Measurements from ENCODE around the gene SHISA5. TPM values are rescaled to one million over a fixed set of nuclear protein-coding genes. Genes with fewer than 3 reads are reported as not detected.
A peak's percentile ranks its signal among the peaks of the same experiment; 100 is the strongest.

Gene SHISA5
- total and polyA plus RNA-seq, 2 of the 4 experiments (the other 2 are of a cell fraction), result 82.3 to 162 TPM

- Histone ChIP-seq H3K23ac (ENCODE audit: low read depth, low read length) (no peak overlapping the region), H2AK9ac (replicated peaks; ENCODE audit: low read depth, low read length, poor library complexity) (no peak overlapping the region), H2BK20ac (ENCODE audit: low read depth, low read length) (no peak overlapping the region), H3K79me1 (ENCODE audit: low read depth in 1 of 2, low read length in 2 of 2) (peaks cover 0 to 4% of the 10 kb centered on the region in 2 experiments; a peak in 2 of 4 replicates), H3K36me3 (ENCODE audit: control insufficient read depth, insufficient read depth, low read length) (peaks cover 19% of the 10 kb centered on the region), H3K9me1 (ENCODE audit: insufficient read depth, low read length) (0 out of 2 replicates have a peak, but pooled peaks cover 3% of the 10 kb centered on the region), H2AK5ac (ENCODE audit: low read depth, low read length) (no peak overlapping the region), H2BK5ac (ENCODE audit: low read depth, low read length, poor library complexity, severe bottlenecking) (no peak overlapping the region), H3K4me2 (ENCODE audit: low read depth, low read length) (no peak overlapping the region), H3K14ac (replicated peaks; ENCODE audit: low read depth, low read length) (no peak overlapping the region), H2BK120ac (ENCODE audit: low read depth, low read length) (no peak overlapping the region), H2BK15ac (ENCODE audit: low read depth, low read length) (no peak overlapping the region), H3K4me1 (ENCODE audit: control insufficient read depth, insufficient read depth, low read length) (no peaks in the 10 kb centered on the region), H4K91ac (ENCODE audit: insufficient read depth, low read depth, low read length) (no peak overlapping the region), H4K5ac (ENCODE audit: low read depth, low read length) (no peak overlapping the region), H2AFZ (replicated peaks; ENCODE audit: low read length, poor library complexity) (no peak overlapping the region), H4K20me1 (ENCODE audit: insufficient read depth, low read length) (no peaks in the 10 kb centered on the region), H3K4ac (ENCODE audit: low read depth, low read length) (no peak overlapping the region), H3K4me3 (ENCODE audit: insufficient read depth, low read depth, low read length) (no peak overlapping the region), H3K56ac (ENCODE audit: extremely low read depth, insufficient read depth, low read length) (0 out of 2 replicates have a peak overlapping the region, but pooled peaks have one; percentile 28), H3K9me3 (ENCODE audit: control insufficient read depth, insufficient read depth, low read length) (no peaks in the 10 kb centered on the region), H3K27ac (ENCODE audit: insufficient read depth, low read length) (no peak overlapping the region), H3K9ac (ENCODE audit: low read depth, low read length) (no peak overlapping the region), H3K18ac (ENCODE audit: low read depth, low read length) (no peak overlapping the region), H4K8ac (ENCODE audit: low read depth in 2 of 2, low read length in 2 of 2) (no peak overlapping the region), H3K27me3 (ENCODE audit: control insufficient read depth, insufficient read depth, low read length) (no peaks in the 10 kb centered on the region)
- ATAC-seq (ENCODE audit: low read depth), result no peak
- intact Hi-C loops (cut with micrococcal nuclease), result no loop called here
- no peak for DNase-seq
- WGBS, 2 experiments (ENCODE audit: extremely low coverage in 2 of 2, insufficient read length in 1 of 2), result no CpG with 5 or more reads among the region's 3 CpGs
- dilution Hi-C loops (cut with HindIII; ENCODE audit: low sequenced_read_pairs, unreplicated experiment), result no loop called here
- ChIA-PET POLR2A (ENCODE audit: unreplicated experiment) (no interaction called here), CTCF (no interaction called here)
- TF ChIP-seq, protein P1, sequence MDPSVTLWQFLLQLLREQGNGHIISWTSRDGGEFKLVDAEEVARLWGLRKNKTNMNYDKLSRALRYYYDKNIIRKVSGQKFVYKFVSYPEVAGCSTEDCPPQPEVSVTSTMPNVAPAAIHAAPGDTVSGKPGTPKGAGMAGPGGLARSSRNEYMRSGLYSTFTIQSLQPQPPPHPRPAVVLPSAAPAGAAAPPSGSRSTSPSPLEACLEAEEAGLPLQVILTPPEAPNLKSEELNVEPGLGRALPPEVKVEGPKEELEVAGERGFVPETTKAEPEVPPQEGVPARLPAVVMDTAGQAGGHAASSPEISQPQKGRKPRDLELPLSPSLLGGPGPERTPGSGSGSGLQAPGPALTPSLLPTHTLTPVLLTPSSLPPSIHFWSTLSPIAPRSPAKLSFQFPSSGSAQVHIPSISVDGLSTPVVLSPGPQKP (IDR thresholded peaks at IDR 0.05; ENCODE audit: borderline replicate concordance, low read depth, low read length), result no peak
- TF ChIP-seq MAZ (IDR thresholded peaks at IDR 0.05; ENCODE audit: borderline replicate concordance, low read depth, low read length) (no peak), NFE2L2 (IDR thresholded peaks at IDR 0.05; ENCODE audit: low read depth, low read length) (no peak), RCOR1 (IDR thresholded peaks at IDR 0.05; ENCODE audit: insufficient replicate concordance, low read length) (no peak), RFX5 (IDR thresholded peaks at IDR 0.05; ENCODE audit: low read depth, low read length) (no peak), FOS (IDR thresholded peaks at IDR 0.05; ENCODE audit: low read depth, low read length) (no peak), SMC3 (IDR thresholded peaks at IDR 0.05; ENCODE audit: low read depth, low read length) (no peak), RAD21 (IDR thresholded peaks at IDR 0.05; ENCODE audit: low read length) (no peak), BHLHE40 (IDR thresholded peaks at IDR 0.05; ENCODE audit: low read depth, low read length) (no peak), USF2 (IDR thresholded peaks at IDR 0.05; ENCODE audit: low read depth, low read length) (no peak), CEBPB (IDR thresholded peaks at IDR 0.05; ENCODE audit: low read depth, low read length) (no peak), MXI1 (IDR thresholded peaks at IDR 0.05; ENCODE audit: borderline replicate concordance, low read depth, low read length) (no peak), POLR2A (IDR thresholded peaks at IDR 0.05; ENCODE audit: low read depth, low read length) (no peak), CHD1 (IDR thresholded peaks at IDR 0.05; ENCODE audit: low read depth, low read length) (no peak), MAFK (IDR thresholded peaks at IDR 0.05; ENCODE audit: low read depth, low read length) (no peak)
- TF ChIP-seq, protein P2, sequence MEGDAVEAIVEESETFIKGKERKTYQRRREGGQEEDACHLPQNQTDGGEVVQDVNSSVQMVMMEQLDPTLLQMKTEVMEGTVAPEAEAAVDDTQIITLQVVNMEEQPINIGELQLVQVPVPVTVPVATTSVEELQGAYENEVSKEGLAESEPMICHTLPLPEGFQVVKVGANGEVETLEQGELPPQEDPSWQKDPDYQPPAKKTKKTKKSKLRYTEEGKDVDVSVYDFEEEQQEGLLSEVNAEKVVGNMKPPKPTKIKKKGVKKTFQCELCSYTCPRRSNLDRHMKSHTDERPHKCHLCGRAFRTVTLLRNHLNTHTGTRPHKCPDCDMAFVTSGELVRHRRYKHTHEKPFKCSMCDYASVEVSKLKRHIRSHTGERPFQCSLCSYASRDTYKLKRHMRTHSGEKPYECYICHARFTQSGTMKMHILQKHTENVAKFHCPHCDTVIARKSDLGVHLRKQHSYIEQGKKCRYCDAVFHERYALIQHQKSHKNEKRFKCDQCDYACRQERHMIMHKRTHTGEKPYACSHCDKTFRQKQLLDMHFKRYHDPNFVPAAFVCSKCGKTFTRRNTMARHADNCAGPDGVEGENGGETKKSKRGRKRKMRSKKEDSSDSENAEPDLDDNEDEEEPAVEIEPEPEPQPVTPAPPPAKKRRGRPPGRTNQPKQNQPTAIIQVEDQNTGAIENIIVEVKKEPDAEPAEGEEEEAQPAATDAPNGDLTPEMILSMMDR (conservative IDR thresholded peaks at IDR 0.05; ENCODE audit: low read depth, low read length), result no peak
- in situ Hi-C loops (cut with MboI; ENCODE audit: low sequenced_read_pairs), result no loop called here
- no TSS peak for BruUV-seq (replicated peaks)
These were observed 24.8 kb upstream of the SHISA5 start for GRCh38 chr3:48528754-48529153.
